OCI-LY1 (cell line): ENCODE measurements around the gene MTMR3.

ENCODE experiments used
- H2AFZ ChIP-seq: fragments of 200-600 bp; sonication (generic), shearing (Covaris generic); 2 replicates; pipeline ENCODE4 v1.6.0; 2014; ENCODE audit warnings: antibody characterized with exemption, mild to moderate bottlenecking, low read length
- H3F3A ChIP-seq: fragments of 200-600 bp; sonication (generic), shearing (Covaris generic); 2 replicates; pipeline ENCODE4 v1.6.0; 2014; ENCODE audit warnings: mild to moderate bottlenecking, antibody characterized with exemption, low read length, moderate library complexity; ENCODE audit not compliant: insufficient read depth
- H3K27ac ChIP-seq: fragments of 200-600 bp; sonication (generic); 2 replicates; pipeline ENCODE4 v1.5.1; 2014; ENCODE audit warnings: low read length, mixed run types, mild to moderate bottlenecking, low read depth; ENCODE audit not compliant: poor library complexity, severe bottlenecking
- H3K27me3 ChIP-seq: fragments of 200-600 bp; sonication (generic); 2 replicates; pipeline ENCODE4 v1.6.0; 2014; ENCODE audit warnings: antibody characterized with exemption, mild to moderate bottlenecking, low read length, moderate library complexity; ENCODE audit not compliant: insufficient read depth
- H3K36me3 ChIP-seq: fragments of 200-600 bp; sonication (generic); 2 replicates; pipeline ENCODE4 v1.6.1; 2014; ENCODE audit warnings: mild to moderate bottlenecking, antibody characterized with exemption, low read length, moderate library complexity, mixed read lengths; ENCODE audit not compliant: insufficient read depth
- H3K4me1 ChIP-seq: fragments of 200-600 bp; sonication (generic); 2 replicates; pipeline ENCODE4 v1.5.1; 2014; ENCODE audit warnings: mild to moderate bottlenecking, low read length, moderate library complexity; ENCODE audit not compliant: insufficient read depth, severe bottlenecking
- H3K4me2 ChIP-seq: fragments of 200-600 bp; sonication (generic), shearing (Covaris generic); 2 replicates; pipeline ENCODE4 v1.6.1; 2014; ENCODE audit warnings: low read length
- H3K4me3 ChIP-seq: fragments of 200-600 bp; sonication (generic); 2 replicates; pipeline ENCODE4 v1.5.1; 2014; ENCODE audit warnings: low read length, low read depth, mild to moderate bottlenecking, mixed read lengths; ENCODE audit not compliant: poor library complexity, severe bottlenecking
- H3K79me2 ChIP-seq: fragments of 200-600 bp; shearing (Covaris generic); 2 replicates; pipeline ENCODE4 v1.6.1; 2016; ENCODE audit warnings: mixed run types, low read length, mixed read lengths; ENCODE audit not compliant: insufficient read depth
- H3K9ac ChIP-seq: fragments of 200-600 bp; sonication (generic), shearing (Covaris generic); 2 replicates; pipeline ENCODE4 v1.6.1; 2014; ENCODE audit warnings: mild to moderate bottlenecking, low read length, mixed read lengths
- H3K9me2 ChIP-seq: fragments of 200-600 bp; sonication (generic), shearing (Covaris generic); 2 replicates; pipeline ENCODE4 v1.6.1; 2014; ENCODE audit warnings: low read depth, mild to moderate bottlenecking, low read length, mixed read lengths
- H3K9me3 ChIP-seq: fragments of 200-600 bp; shearing (Covaris generic); 2 replicates; pipeline ENCODE4 v1.6.1; 2014; ENCODE audit warnings: low read length, mixed read lengths
- H4K20me1 ChIP-seq: fragments of 200-600 bp; sonication (generic), shearing (Covaris generic); 2 replicates; pipeline ENCODE4 v1.6.0; 2016; ENCODE audit warnings: mild to moderate bottlenecking, low read length; ENCODE audit not compliant: insufficient read depth
- CTCF ChIP-seq: fragments of 200-600 bp; sonication (generic), shearing (Covaris generic); IDR thresholded peaks from 2 replicates; pipeline ENCODE4 v1.5.1; 2017; ENCODE audit warnings: mild to moderate bottlenecking, antibody characterized with exemption, low read length, moderate library complexity, mixed read lengths
- EZH2 ChIP-seq: fragments of 200-600 bp; sonication (generic), shearing (Covaris generic); IDR thresholded peaks from 2 replicates; pipeline ENCODE4 v1.8.0; 2017; ENCODE audit warnings: borderline replicate concordance, mixed run types, mild to moderate bottlenecking, antibody characterized with exemption, low read length, moderate library complexity, mixed read lengths

The MTMR3 gene

GRCh38 chr22:29967461-29967860, 84.5 kb downstream of the MTMR3 start:
- H3K4me1 ChIP-seq: peaks cover 6% of the 10 kb centered on the region
- no peak overlapping the region for H3K4me2 ChIP-seq
- H3K27ac ChIP-seq: no peak overlapping the region
- no peaks in the 10 kb centered on the region for H3K9me3 ChIP-seq
- no peaks in the 10 kb centered on the region for H3K9me2 ChIP-seq
- H3K4me3 ChIP-seq: no peak overlapping the region
- no peaks in the 10 kb centered on the region for H3K79me2 ChIP-seq
- H2AFZ ChIP-seq: no peak overlapping the region
- H3K36me3 ChIP-seq: no peaks in the 10 kb centered on the region
- H3F3A ChIP-seq: no peaks in the 10 kb centered on the region
- H3K27me3 ChIP-seq: no peaks in the 10 kb centered on the region
- H4K20me1 ChIP-seq: no peaks in the 10 kb centered on the region
- H3K9ac ChIP-seq: no peak overlapping the region
- TF ChIP-seq CTCF: no peak
- no peak for TF ChIP-seq EZH2

- Histone ChIP-seq H3K4me3 (no peak overlapping the region), H3K36me3 (no peaks in the 10 kb centered on the region), H3F3A (no peaks in the 10 kb centered on the region), H4K20me1 (no peaks in the 10 kb centered on the region), H3K79me2 (no peaks in the 10 kb centered on the region), H3K9ac (no peak overlapping the region), H3K27ac (no peak overlapping the region), H3K4me1 (peaks cover 8% of the 10 kb centered on the region), H3K4me2 (no peak overlapping the region), H3K9me3 (no peaks in the 10 kb centered on the region), H3K9me2 (no peaks in the 10 kb centered on the region), H3K27me3 (no peaks in the 10 kb centered on the region), H2AFZ (no peak overlapping the region)
- TF ChIP-seq EZH2 (no peak), CTCF (no peak)
Measured at GRCh38 chr22:29971607-29972006, 88.6 kb downstream of the MTMR3 start.

- Histone ChIP-seq H3K27me3 (no peaks in the 10 kb centered on the region), H3K9ac (no peak overlapping the region), H3K4me1 (peaks cover 8% of the 10 kb centered on the region), H3K27ac (no peak overlapping the region), H3F3A (no peaks in the 10 kb centered on the region), H3K4me3 (no peak overlapping the region), H3K36me3 (no peaks in the 10 kb centered on the region), H2AFZ (no peak overlapping the region), H3K4me2 (no peak overlapping the region), H3K79me2 (no peaks in the 10 kb centered on the region), H3K9me3 (no peaks in the 10 kb centered on the region), H4K20me1 (no peaks in the 10 kb centered on the region), H3K9me2 (no peaks in the 10 kb centered on the region)
- no peak for TF ChIP-seq CTCF
- TF ChIP-seq EZH2: no peak
Measured at GRCh38 chr22:29972121-29972520, 89.1 kb downstream of the MTMR3 start.
